Sigmoid colon (tissue), 4 donors: ENCODE results near the gene TBC1D16.

ENCODE experiments used
- CTCF ChIP-seq, 4 experiments: fragments of 450-650 bp in 3 of 4; fragments of 200-600 bp in 1 of 4; IDR thresholded peaks; one replicate each; pipeline ENCODE4 v1.5.1; 2016 to 2019; ENCODE audit warnings: antibody characterized with exemption in 4 of 4, mild to moderate bottlenecking in 3 of 4, moderate library complexity in 2 of 4
- EP300 ChIP-seq, 4 donors: sonication (generic); formaldehyde crosslinking; IDR thresholded peaks; one replicate each; pipeline ENCODE4 v1.6.1; 2017; ENCODE audit warnings: antibody characterized with exemption in 4 of 4
- POLR2A ChIP-seq, 2 donors: fragments of 450-650 bp; IDR thresholded peaks; one replicate each; pipeline ENCODE4 v1.6.1; 2016; ENCODE audit warnings: antibody characterized with exemption in 2 of 2, mild to moderate bottlenecking in 2 of 2, moderate library complexity in 2 of 2
- POLR2AphosphoS5 ChIP-seq, 4 donors: sonication (generic); formaldehyde crosslinking; IDR thresholded peaks; one replicate each; pipeline ENCODE4 v1.6.1; 2017; ENCODE audit warnings: antibody characterized with exemption in 4 of 4

- TF ChIP-seq CTCF (IDR thresholded peaks at IDR 0.05) (no peak), POLR2A (IDR thresholded peaks at IDR 0.05) (no peak), EP300 (IDR thresholded peaks at IDR 0.05) (no peak), POLR2AphosphoS5 (IDR thresholded peaks at IDR 0.05) (peak in 1 of 4 donors; percentile 11)
These were observed 38.5 kb downstream of the TBC1D16 start for GRCh38 chr17:79997011-79997660.
